Hematopoietic multipotent progenitor cell treated with erythropoietin and hydrocortisone succinate and interleukin-3 and kit ligand, for 6 days (in vitro differentiated cells): ENCODE measurements around the gene TARS3.
"Not testable (repeated sequence)": the region's sequence is repeated elsewhere in the genome, so short reads cannot be mapped to it uniquely, and the experiment has no call there.

Experiments
- DNase-seq: peaks from one replicate; pipeline ENCODE4 v3.0.0-alpha.2; 2015

Gene TARS3

GRCh38 chr15:101723874-101724674 is at the start of gene TARS3:
Gene TARS3, minus strand, starts transcription at chr15:101724473. Its CDS starts 86 bp downstream, at chr15:101724387.
- DNase-seq: peak; percentile 95

- DNase-seq: peak; percentile 17
These were observed 49.3 kb upstream of the TARS3 start for GRCh38 chr15:101773496-101774100.

- DNase-seq: no peak
These were observed 48.6 kb upstream of the TARS3 start for GRCh38 chr15:101772921-101773320.

- not testable (repeated sequence) for DNase-seq
These were observed 42.9 kb upstream of the TARS3 start for GRCh38 chr15:101767083-101767640.

DNA sequence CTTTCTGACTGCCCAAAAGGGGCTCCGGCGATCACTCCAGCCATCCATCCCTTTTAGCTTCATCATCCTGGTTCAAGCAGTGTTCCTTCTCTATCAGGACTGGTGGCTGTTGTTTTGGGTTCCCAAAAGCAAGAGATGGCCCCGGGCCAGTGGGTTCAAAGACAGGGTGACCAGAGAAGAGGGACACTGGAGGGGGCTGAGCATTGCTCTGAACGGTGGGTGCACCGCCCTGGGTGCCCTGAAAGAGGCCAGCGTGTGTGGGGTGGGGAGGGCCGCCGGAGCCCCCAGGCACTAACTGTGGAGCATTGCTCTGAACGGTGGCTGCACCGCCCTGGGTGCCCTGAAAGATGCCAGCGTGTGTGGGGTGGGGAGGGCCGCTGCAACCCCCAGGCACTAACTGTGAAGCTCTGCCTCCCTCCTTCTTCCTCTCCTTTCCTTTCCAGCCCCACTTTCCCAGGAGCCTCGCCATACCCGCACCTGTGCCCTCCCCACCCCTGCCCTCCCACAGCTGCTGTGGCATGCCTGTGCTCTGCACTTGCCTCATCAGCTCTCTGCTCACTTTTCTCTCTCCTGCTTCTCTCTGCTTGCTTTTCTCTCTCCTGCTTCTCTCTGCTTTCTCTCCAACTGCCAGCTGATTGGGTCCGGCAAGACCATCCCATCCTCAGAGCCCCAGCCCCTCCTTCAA is 41.6 kb upstream of the TARS3 start:
- no peak for DNase-seq

- not testable (repeated sequence) for DNase-seq
These were observed 41.0 kb upstream of the TARS3 start for GRCh38 chr15:101765340-101765671.

DNA sequence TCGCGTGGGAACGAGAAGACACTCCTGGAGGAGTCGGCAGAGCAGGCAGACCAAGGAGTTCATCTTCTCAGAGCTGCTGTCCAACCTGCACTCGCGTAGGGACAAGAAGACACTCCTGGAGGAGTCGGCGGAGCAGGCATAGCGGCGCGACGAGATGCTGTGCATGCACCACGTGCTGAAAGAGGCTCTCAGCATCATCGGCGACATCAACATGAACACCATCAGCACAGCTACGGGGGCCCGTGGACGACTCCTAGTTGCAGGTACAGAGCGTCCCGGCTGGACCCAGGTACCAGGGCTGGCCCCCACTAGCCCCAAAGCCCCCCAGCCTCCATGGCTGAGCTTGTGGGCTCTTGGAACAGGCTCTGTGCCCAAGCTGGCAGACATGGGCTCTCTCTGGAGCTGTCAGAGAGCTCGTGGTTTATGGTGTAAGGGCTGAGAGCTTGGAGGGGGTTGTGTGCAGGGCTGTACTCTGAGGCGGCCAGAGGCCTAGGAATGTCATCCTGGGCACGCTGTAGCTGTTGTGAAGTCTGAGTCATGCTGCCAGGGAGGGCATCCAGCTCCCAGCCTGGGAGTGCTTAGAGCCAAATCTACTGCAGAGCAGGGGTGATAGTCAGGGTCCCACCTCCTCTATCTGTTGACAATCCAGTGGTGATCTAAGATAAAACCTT is 40.5 kb upstream of the TARS3 start:
- DNase-seq: not testable (repeated sequence)

GRCh38 chr15:101746716-101747082 is 22.4 kb upstream of the TARS3 start:
- DNase-seq: not testable (repeated sequence)

DNA sequence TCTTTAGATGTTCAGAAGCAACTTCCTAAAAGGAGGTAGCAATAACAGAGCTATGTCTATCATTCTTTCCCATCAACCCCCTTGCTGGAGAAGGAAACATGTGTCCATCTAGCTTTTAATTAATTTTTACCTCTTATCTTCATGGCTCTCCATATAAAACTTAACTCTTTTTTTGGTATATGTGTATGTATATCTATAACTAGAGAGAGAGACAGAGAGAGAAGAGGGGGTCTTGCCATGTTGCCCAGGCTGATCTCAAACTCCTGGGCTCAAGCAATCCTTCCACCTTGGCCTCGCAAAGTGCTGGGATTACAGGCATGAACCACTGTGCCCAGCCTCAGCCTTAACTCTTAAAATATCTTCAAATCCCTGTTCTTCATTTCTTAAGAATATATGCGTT is 10.6 kb upstream of the TARS3 start:
- not testable (repeated sequence) for DNase-seq

DNA sequence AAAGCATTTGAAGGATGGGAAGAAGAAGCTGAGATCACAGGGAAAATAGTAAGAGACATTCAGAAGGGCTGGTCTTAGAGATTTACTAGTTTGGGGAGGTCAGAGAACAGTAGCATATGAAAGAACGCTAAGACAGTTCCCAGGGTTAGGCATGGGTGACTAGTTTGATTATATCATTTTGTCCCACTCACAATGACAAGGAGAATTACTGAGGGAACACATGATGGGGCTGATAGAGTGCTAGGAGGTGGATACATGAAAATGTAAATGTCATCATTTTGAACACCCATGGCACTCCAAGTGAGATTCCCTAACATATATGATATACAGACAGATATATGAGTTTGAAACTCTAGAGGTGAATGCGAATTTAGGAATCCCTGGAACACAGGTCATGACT is 9.3 kb upstream of the TARS3 start:
- DNase-seq: no peak

- DNase-seq: no peak
These were observed 8.5 kb upstream of the TARS3 start for GRCh38 chr15:101732772-101733171.

- DNase-seq: no peak
These were observed 7.5 kb upstream of the TARS3 start for GRCh38 chr15:101731746-101732145.

DNA sequence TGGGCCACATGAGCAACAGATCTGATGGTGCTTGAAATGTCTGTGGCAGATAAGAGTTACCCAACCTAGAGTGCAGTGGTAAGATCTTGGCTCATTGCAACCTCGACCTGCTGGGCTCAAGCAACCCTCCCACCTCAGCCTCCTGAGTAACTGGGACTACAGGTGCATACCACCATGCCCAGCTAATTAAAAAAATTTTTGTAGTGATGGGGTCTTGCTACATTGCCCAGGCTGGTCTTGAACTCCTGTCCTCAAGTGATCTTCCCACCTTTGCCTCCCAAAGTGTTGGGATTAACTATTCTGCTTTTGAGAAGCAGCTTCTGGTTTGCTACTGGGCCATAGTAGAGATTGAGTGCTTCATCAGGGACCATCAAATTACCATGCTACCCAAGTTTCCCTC is 2.9 kb upstream of the TARS3 start:
- DNase-seq: no peak

DNA sequence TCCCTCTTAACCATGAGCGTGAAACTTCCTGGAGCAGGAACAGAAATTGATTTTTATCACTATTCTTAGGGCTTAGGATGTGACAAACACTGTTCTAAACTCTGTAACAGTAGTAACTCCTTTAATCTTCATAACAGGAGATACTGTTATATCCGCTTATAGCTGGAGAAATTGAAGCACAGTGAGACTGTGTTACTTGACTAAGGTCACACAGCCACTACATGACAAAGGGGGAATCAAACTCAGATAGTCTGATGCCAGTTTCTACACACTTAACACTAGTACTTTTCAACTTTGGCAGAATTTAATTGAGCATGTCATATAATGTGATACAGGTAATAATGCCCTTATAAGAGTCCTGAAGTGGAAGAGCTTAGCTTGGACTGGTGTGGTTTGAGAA is 800 bp upstream of the TARS3 start:
- no peak for DNase-seq

DNA sequence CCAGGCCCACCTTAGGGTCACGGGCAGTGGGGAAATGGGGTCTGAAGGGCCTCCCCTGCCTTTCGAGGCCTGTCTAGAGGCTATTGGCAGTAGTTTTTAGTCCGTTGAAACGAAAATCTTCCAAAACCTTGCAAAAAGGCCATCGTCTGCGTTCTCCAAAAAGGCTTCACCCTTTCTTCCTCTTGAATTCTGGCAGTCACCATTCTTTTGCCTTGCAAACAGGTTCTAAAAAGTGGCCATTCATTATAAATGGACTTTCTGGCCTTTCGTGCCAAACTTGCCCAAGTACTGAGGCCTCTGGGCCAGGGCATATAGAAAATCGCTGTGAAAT is 367 bp upstream of the TARS3 start:
- no peak for DNase-seq

DNA sequence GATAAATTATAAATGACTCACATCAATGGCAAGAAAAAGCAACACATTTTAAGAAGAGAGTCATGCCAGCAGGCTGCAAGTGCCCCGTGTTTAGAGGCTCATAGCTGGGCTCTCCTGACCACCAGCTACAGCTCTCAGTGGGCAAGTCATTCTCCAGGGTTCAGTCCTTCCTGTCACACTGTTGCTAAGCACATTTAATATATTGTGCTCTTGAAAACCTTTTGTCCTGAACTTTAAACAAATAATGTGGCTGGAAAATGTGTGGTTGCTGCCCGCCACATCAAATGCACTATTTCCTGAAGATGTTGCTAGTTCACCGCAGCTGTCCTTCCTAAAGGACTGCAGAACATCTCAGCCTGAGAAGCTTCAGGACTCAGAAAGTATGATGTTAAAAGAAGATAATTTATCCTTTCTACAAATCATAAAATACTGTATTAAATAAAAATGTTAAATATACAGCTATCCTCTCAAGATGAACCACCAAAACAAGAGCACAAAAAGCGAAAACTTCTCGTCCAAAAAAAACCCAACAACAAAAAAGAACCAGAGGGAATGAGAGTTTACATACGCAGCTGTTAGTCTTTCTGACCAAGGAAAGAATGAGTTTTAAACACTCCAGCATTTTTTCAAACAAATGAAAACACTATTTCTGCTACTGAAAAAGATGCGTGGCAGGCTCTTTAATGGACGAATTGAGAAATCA is 951 bp downstream of the TARS3 start:
- peak; percentile 42 for DNase-seq

DNA sequence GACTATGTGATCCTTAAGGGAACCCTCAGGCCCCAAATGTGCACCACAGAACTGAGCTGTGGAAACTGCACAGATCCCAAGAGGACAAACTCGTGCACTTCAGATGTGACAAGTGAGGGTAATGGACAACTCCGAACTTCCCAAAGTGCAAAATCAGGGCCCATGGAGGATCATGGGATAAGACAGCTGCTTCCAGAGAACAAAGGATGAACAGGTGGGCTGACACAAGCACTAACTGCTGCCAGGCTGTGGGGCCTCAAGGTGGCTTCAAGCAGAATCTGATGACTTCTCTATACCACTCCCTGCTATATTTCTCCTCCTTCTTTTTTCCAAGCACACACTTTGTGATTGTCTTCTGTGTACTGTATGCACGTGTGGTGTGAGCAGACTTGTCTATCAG is 5.4 kb downstream of the TARS3 start:
- no peak for DNase-seq

GRCh38 chr15:101712078-101712477 is 12.2 kb downstream of the TARS3 start:
- no peak for DNase-seq

- DNase-seq: no peak
These were observed 13.5 kb downstream of the TARS3 start for GRCh38 chr15:101710806-101711205.

GRCh38 chr15:101709466-101709865 is 14.8 kb downstream of the TARS3 start:
- no peak for DNase-seq

DNA sequence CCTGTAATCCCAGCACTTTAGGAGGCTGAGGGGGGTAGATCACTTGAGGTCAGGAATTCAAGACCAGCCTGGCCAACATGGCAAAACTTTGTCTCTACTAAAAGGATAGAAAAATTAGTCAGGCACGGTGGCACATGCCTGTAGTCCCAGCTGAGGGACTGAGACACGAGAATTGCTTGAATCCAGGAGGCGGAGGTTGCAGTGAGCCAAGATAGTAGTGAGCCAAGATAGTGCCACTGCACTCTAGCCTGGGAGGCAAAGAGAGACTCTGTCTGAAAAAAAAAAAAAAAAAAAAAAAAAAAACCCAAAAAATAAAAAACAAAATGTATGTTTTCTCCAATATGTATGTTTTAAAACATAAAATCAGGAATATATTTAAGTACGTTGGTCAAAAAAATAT is 16.3 kb downstream of the TARS3 start:
- DNase-seq: no peak

DNA sequence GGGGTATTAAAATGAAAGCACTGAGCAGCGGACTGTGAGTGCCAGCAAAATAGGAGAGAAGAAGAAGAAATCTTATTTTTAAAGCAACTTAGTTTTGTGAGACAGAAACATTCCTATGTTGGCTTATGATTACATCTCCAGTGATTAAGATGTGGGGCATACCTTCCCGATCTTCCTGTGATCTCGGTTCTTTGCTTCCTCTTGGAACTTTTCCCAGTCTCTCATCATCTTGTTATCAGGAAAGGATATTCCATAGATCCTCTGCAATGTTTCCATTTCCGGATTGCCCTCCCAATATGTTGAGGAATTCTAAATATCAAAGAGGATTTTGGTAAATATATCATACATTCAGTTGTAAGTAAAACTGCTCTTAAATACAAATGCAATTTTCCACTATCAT is 22.2 kb downstream of the TARS3 start:
- DNase-seq: no peak

- no peak for DNase-seq
These were observed 26.0 kb downstream of the TARS3 start for GRCh38 chr15:101698314-101698713.
